Measurements from ENCODE around the gene SRRD. TPM values are rescaled to one million over a fixed set of nuclear protein-coding genes. Genes with fewer than 3 reads are reported as not detected.

Gene SRRD
- total and polyA plus RNA-seq, 2 donors = 18.3 to 18.5 TPM

DNA sequence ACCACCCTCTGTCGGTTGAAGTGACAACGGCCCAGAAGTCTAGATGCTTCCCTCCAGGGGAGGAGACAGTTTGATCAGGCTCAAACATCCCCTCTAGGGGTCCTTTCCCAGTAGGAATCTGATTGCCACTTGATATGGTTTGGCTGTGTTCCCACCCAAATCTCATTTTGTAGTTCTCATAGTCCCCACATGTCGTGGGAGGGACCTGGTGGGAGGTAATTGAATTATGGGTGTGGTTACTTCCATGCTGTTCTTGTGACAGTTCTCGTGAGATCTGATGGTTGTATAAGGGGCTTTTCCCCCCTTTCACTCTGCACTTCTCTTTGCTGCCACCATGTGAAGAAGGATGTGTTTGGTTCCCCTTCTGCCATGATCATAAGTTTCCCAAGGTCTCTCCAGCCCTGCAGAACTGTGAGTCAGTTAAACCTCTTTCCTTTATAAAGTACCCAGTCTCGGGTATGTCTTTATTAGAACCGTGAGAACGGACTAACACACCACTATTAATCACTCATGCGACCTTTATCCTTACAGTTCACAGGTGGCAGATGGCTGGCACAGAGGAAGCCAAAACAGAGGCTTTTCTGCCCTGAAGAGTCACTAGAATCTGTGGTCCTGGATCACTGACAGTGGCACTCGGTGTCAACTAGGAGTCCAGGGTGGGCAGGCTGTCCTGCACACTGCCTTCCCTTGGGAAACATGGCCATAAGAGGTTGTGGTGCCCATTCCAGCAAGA, 33.1 kb upstream of the SRRD start:
- no peaks in the 10 kb centered on the region for H3K9me3 ChIP-seq (ENCODE audit: control insufficient read depth in 2 of 2, insufficient read depth in 1 of 2, low read length in 1 of 2)
- WGBS = 96% methylated on average over 9 of the region's 9 CpGs
- no peak overlapping the region for H3K4me3 ChIP-seq (ENCODE audit: low read length in 2 of 2)
- DNase-seq (ENCODE audit: low read depth in 6 of 9, low spot score in 9 of 9) = no peak
- no peaks in the 10 kb centered on the region for H3K27me3 ChIP-seq (ENCODE audit: control insufficient read depth in 2 of 2, insufficient read depth in 1 of 2, low read length in 1 of 2)
- peaks cover 35 to 46% of the 10 kb centered on the region in 2 donors for H3K36me3 ChIP-seq (ENCODE audit: control insufficient read depth in 2 of 2, insufficient read depth in 2 of 2, low read length in 1 of 2)
- H3K27ac ChIP-seq (ENCODE audit: low read depth in 1 of 2, low read length in 1 of 2) = no peak overlapping the region
- no peaks in the 10 kb centered on the region for H3K4me1 ChIP-seq (ENCODE audit: control insufficient read depth in 2 of 2, insufficient read depth in 2 of 2, low read length in 2 of 2)

DNA sequence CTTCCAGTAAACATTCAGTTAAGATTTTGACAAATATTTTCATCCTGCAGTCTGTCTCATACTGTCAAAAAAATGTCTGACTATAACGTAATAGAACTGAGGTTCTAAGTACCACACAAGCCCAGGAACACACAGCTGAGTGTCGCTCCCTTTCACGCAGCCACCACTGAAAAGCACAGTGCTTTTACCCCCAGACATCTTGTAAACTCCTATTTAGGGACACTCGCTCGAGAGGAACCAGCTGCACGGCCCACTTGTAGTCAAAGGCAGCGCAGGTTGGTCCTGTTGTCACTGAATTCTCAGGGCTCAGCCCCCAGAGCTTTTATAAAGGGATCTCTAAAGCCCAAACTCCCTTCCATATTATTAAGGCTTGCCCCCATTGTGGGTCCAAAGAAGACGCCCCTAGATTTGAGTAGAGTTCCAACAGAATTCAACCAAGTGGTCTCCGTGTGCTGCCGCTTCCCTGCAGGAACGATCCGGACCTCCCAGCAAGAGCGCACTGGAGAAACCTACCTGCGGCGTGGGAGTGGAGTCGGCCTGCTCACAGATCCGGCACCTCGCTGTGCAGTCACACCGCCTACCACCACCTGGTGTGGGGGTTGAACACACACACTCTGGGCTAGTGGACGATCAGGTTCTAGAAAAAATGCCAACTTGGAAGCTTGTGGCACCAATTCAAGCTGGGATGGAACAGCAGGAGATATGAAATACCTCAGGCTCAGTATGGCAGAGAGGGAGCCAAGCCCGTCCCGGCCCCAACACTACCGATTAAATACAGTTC, 31.3 kb upstream of the SRRD start:
- Histone ChIP-seq H3K9me3 (ENCODE audit: control insufficient read depth in 2 of 2, insufficient read depth in 1 of 2, low read length in 1 of 2) (no peaks in the 10 kb centered on the region), H3K36me3 (ENCODE audit: control insufficient read depth in 2 of 2, insufficient read depth in 2 of 2, low read length in 1 of 2) (peaks cover 41 to 54% of the 10 kb centered on the region in 2 donors), H3K4me3 (ENCODE audit: low read length in 2 of 2) (no peak overlapping the region), H3K4me1 (ENCODE audit: control insufficient read depth in 2 of 2, insufficient read depth in 2 of 2, low read length in 2 of 2) (no peaks in the 10 kb centered on the region), H3K27ac (ENCODE audit: low read depth in 1 of 2, low read length in 1 of 2) (no peak overlapping the region), H3K27me3 (ENCODE audit: control insufficient read depth in 2 of 2, insufficient read depth in 1 of 2, low read length in 1 of 2) (no peaks in the 10 kb centered on the region)
- WGBS = 98% methylated on average over 23 of the region's 23 CpGs
- DNase-seq (ENCODE audit: low read depth in 6 of 9, low spot score in 9 of 9) = no peak

DNA sequence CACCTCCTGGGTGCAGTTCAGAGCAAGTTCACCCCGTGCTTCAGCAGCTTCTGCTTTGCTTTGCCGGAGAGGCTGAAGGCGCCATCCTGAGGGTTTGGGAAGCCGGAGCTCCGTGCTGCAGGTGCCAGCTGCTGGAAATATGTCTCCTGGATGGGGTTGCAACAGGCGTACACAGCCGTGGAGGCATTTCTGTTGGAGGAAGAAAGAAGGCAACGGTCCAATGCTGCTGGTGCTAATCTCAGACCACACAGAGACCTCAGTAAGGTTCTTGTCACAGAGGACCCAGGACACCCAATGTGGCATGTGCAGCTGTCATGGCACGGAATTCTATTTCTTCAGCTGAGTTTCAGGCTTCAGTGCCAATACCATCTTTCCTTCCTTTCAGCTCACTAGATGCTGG, 30.5 kb upstream of the SRRD start:
- DNase-seq (ENCODE audit: low read depth in 6 of 9, low spot score in 9 of 9) = no peak
- H3K4me3 ChIP-seq (ENCODE audit: low read length in 2 of 2) = no peak overlapping the region
- no peaks in the 10 kb centered on the region for H3K9me3 ChIP-seq (ENCODE audit: control insufficient read depth in 2 of 2, insufficient read depth in 1 of 2, low read length in 1 of 2)
- H3K4me1 ChIP-seq (ENCODE audit: control insufficient read depth in 2 of 2, insufficient read depth in 2 of 2, low read length in 2 of 2) = no peaks in the 10 kb centered on the region
- WGBS = 98% methylated on average over 9 of the region's 9 CpGs
- H3K36me3 ChIP-seq (ENCODE audit: control insufficient read depth in 2 of 2, insufficient read depth in 2 of 2, low read length in 1 of 2) = peaks cover 49 to 62% of the 10 kb centered on the region in 2 donors
- H3K27me3 ChIP-seq (ENCODE audit: control insufficient read depth in 2 of 2, insufficient read depth in 1 of 2, low read length in 1 of 2) = no peaks in the 10 kb centered on the region
- H3K27ac ChIP-seq (ENCODE audit: low read depth in 1 of 2, low read length in 1 of 2) = no peak overlapping the region

DNA sequence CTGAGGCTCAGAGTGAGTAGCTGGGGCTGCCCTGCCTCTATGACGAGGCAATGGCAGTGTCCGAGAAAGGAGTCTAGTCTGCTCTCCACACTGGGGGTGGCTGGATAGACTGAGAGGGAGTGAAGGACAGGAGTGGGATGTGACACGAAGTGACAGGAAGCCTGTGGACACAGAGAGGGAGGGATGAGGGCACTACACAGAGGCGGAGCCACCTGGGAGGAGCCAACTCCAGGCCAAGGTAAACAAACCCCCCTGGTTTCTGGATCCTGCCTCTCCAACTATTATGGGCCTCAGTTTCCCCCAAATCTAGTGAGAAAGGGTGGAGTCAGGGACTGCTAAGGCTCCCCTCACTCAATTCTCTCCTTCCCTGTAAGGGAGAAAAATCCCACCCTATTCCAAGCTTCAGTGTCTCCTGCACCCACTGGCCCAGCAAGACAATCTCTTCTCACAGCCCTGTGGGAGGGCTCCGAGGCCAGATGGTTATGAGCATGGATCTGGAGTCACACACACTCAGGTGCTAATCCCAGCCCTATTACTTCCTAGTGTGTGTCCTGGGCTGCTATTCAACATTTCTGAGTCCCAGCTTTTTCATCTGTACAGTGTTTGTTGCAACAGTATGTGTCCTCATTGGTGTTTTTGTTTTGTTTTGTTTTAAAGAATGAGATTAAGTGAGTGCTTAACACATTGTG, 29.7 kb upstream of the SRRD start:
- H3K9me3 ChIP-seq (ENCODE audit: control insufficient read depth in 2 of 2, insufficient read depth in 1 of 2, low read length in 1 of 2) = no peaks in the 10 kb centered on the region
- no peak for DNase-seq (ENCODE audit: low read depth in 6 of 9, low spot score in 9 of 9)
- H3K4me3 ChIP-seq (ENCODE audit: low read length in 2 of 2) = no peak overlapping the region
- H3K36me3 ChIP-seq (ENCODE audit: control insufficient read depth in 2 of 2, insufficient read depth in 2 of 2, low read length in 1 of 2) = peaks cover 53 to 66% of the 10 kb centered on the region in 2 donors
- H3K27me3 ChIP-seq (ENCODE audit: control insufficient read depth in 2 of 2, insufficient read depth in 1 of 2, low read length in 1 of 2) = no peaks in the 10 kb centered on the region
- H3K4me1 ChIP-seq (ENCODE audit: control insufficient read depth in 2 of 2, insufficient read depth in 2 of 2, low read length in 2 of 2) = no peaks in the 10 kb centered on the region
- WGBS = 86% methylated on average over 5 of the region's 5 CpGs
- H3K27ac ChIP-seq (ENCODE audit: low read depth in 1 of 2, low read length in 1 of 2) = no peak overlapping the region

DNA sequence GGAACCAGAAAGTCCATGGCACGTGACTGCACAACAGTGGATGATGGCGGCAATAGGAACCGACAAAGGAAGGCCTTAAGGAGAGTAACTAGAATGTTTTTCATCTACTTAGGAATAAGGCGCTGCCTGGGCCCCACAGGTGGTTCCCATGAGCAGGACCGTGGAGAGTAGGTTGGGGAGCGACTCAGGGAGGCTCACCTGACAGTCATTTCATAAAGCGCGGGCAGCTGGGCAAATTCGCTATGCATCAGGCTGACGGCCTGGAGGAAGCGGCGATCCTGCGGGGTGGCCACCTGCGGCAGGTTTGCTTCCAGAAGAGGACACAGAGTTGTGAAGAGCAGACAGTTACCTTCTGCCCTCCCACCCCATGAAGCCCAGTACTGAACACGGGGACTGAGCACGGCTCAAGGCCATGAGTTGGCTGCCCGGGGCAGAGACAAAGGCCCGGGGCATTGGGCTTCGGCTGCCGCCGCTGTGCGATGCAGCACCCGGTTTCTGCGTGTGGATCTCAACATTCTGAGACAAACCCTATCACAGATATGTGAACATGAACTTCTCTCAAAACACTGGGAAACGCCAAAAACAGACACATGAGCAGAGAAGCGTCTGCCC, 25.9 kb upstream of the SRRD start:
- DNase-seq (ENCODE audit: low read depth in 6 of 9, low spot score in 9 of 9) = no peak
- 97% methylated on average over 26 of the region's 26 CpGs for WGBS
- Histone ChIP-seq H3K36me3 (ENCODE audit: control insufficient read depth in 2 of 2, insufficient read depth in 2 of 2, low read length in 1 of 2) (peaks cover 50 to 54% of the 10 kb centered on the region in 2 donors), H3K27ac (ENCODE audit: low read depth in 1 of 2, low read length in 1 of 2) (no peak overlapping the region), H3K4me3 (ENCODE audit: low read length in 2 of 2) (no peak overlapping the region), H3K9me3 (ENCODE audit: control insufficient read depth in 2 of 2, insufficient read depth in 1 of 2, low read length in 1 of 2) (no peaks in the 10 kb centered on the region), H3K27me3 (ENCODE audit: control insufficient read depth in 2 of 2, insufficient read depth in 1 of 2, low read length in 1 of 2) (no peaks in the 10 kb centered on the region), H3K4me1 (ENCODE audit: control insufficient read depth in 2 of 2, insufficient read depth in 2 of 2, low read length in 2 of 2) (no peaks in the 10 kb centered on the region)

DNA sequence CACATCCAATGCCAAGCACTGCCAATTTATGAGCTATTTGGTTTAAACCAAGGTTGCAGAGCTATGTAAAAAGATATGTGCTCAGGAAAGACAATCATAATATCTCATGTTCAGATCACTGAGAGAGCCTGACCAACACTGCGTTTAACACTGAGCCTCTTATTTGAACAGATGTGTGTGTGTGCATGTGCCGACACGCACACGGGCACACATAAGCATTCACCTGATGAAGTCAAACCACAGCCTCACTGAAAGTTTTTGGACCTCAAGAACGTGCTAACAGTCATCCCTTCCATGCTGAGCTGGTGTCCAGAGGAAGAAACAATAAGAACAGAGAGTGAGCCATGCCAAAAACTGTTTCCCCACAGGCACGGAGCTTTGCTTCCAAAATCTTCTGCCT, 23.5 kb upstream of the SRRD start:
- Histone ChIP-seq H3K36me3 (ENCODE audit: control insufficient read depth in 2 of 2, insufficient read depth in 2 of 2, low read length in 1 of 2) (peaks cover 60 to 64% of the 10 kb centered on the region in 2 donors), H3K27me3 (ENCODE audit: control insufficient read depth in 2 of 2, insufficient read depth in 1 of 2, low read length in 1 of 2) (no peaks in the 10 kb centered on the region), H3K27ac (ENCODE audit: low read depth in 1 of 2, low read length in 1 of 2) (no peak overlapping the region), H3K4me3 (ENCODE audit: low read length in 2 of 2) (no peak overlapping the region), H3K9me3 (ENCODE audit: control insufficient read depth in 2 of 2, insufficient read depth in 1 of 2, low read length in 1 of 2) (no peaks in the 10 kb centered on the region), H3K4me1 (ENCODE audit: control insufficient read depth in 2 of 2, insufficient read depth in 2 of 2, low read length in 2 of 2) (no peaks in the 10 kb centered on the region)
- no peak for DNase-seq (ENCODE audit: low read depth in 6 of 9, low spot score in 9 of 9)
- WGBS = 86% methylated on average over 6 of the region's 6 CpGs

DNA sequence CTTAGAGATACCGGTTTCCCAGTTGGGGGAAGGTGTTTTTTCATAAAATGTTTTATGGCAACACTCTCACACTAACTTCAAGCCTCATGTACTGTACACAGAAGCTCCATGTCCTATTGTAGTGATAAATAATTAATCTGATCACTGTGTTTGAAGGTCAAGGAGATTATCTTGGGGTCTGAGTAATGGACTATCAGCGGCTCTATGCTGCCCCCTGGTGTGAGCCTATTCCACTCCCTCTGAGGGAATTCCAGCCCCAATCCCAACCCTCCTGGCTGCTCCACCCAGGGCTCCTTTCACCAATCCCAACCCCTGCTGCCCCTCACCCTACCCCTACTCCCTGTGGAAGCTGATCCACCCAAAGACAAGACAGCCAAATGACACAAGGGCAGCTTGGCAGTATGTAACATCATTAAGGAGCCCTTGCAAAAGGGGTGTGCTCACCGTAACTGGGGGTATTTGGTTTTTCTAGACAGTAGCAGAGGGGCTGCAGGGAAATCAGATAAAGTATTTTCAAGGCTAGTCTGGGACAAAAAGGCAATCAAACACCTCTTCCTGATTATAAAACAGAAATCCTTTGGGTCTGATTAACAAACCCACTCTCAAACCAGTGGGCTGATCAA, 22.4 kb upstream of the SRRD start:
- peak in 1 of 9 donors; percentile 22 for DNase-seq (ENCODE audit: low read depth in 6 of 9, low spot score in 9 of 9)
- H3K4me3 ChIP-seq (ENCODE audit: low read length in 2 of 2) = no peak overlapping the region
- H3K36me3 ChIP-seq (ENCODE audit: control insufficient read depth in 2 of 2, insufficient read depth in 2 of 2, low read length in 1 of 2) = peaks cover 66 to 70% of the 10 kb centered on the region in 2 donors
- no peaks in the 10 kb centered on the region for H3K27me3 ChIP-seq (ENCODE audit: control insufficient read depth in 2 of 2, insufficient read depth in 1 of 2, low read length in 1 of 2)
- no peak overlapping the region for H3K27ac ChIP-seq (ENCODE audit: low read depth in 1 of 2, low read length in 1 of 2)
- no peaks in the 10 kb centered on the region for H3K4me1 ChIP-seq (ENCODE audit: control insufficient read depth in 2 of 2, insufficient read depth in 2 of 2, low read length in 2 of 2)
- H3K9me3 ChIP-seq (ENCODE audit: control insufficient read depth in 2 of 2, insufficient read depth in 1 of 2, low read length in 1 of 2) = no peaks in the 10 kb centered on the region
- 55% methylated on average over 3 of the region's 3 CpGs for WGBS

DNA sequence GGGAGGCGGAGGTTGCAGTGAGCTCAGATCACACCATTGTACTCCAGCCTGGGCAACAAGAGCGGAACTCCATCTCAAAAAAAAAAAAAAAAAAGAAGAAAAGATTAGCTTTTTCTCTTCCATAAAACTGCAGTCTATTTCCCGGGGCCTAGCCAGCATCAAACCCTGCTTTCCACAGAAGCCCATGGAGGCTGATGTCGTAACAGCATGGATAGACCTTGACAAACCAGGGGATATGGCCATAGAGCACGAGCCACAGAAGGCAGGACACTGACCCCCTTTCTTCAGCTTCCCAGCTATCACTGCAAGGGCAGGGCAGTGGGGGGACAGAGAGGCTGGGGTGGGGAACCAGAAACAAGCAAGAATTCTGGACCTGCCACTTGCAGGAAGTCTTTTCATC, 21.6 kb upstream of the SRRD start:
- Histone ChIP-seq H3K36me3 (ENCODE audit: control insufficient read depth in 2 of 2, insufficient read depth in 2 of 2, low read length in 1 of 2) (peaks cover 68 to 75% of the 10 kb centered on the region in 2 donors), H3K4me3 (ENCODE audit: low read length in 2 of 2) (no peak overlapping the region), H3K27me3 (ENCODE audit: control insufficient read depth in 2 of 2, insufficient read depth in 1 of 2, low read length in 1 of 2) (no peaks in the 10 kb centered on the region), H3K4me1 (ENCODE audit: control insufficient read depth in 2 of 2, insufficient read depth in 2 of 2, low read length in 2 of 2) (no peaks in the 10 kb centered on the region), H3K9me3 (ENCODE audit: control insufficient read depth in 2 of 2, insufficient read depth in 1 of 2, low read length in 1 of 2) (no peaks in the 10 kb centered on the region), H3K27ac (ENCODE audit: low read depth in 1 of 2, low read length in 1 of 2) (no peak overlapping the region)
- 96% methylated on average over 5 of the region's 5 CpGs for WGBS
- DNase-seq (ENCODE audit: low read depth in 6 of 9, low spot score in 9 of 9) = no peak
